HG02981 (cell line): ENCODE measurements around the gene NDE1.
"Not testable (repeated sequence)": the region's sequence is repeated elsewhere in the genome, so short reads cannot be mapped to it uniquely, and the experiment has no call there.

ENCODE experiments used
- ATAC-seq: cut with Tn5 transposase; IDR thresholded peaks from one replicate; pipeline ENCODE4 v1.9.1; 2021; ENCODE audit warnings: mild to moderate bottlenecking, moderate library complexity; ENCODE audit not compliant: unreplicated experiment

The NDE1 gene

GRCh38 chr16:15691046-15691445 lies 41.0 kb downstream of the NDE1 start:
- ATAC-seq, result no peak

DNA sequence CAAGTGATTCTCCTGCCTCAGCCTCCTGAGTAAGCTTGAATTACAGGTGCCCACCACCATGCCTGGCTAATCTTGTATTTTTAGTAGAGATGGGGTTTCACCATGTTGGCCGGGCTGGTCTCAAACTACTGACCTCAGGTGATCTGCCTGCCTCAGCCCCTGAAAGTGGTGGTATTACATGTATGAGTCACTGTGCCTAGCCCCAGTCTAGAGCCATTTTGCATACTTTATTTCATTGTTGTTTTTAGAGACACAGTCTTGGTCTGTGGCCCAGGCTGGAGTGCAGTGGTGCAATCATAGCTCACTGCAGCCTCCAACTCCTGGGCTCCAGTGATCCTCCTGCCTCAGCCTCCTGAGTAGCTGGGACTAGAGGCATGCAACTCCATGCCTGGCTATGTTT lies 42.5 kb downstream of the NDE1 start:
- not testable (repeated sequence) for ATAC-seq

GRCh38 chr16:15694499-15694898 lies 44.5 kb downstream of the NDE1 start:
- ATAC-seq, result no peak

DNA sequence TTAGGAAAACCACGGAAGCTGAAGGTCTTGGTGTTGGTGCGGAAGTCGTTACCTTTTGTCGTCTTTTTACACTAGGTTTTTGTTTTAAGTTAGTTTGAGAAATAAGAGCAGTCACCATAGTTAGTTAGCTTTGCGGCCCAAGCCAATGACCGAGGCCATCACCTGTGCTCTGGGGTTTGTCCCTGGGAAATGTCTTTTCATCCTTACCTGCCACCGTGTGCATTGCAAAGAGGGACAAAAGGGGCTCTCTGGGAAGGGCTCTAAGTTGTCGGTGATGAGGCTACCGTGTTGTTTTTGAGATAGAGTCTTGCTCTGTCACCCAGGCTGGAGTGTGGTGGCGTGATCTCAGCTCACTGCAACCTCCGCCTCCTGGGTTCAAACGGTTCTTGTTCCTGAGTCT lies 49.8 kb downstream of the NDE1 start:
- no peak for ATAC-seq

DNA sequence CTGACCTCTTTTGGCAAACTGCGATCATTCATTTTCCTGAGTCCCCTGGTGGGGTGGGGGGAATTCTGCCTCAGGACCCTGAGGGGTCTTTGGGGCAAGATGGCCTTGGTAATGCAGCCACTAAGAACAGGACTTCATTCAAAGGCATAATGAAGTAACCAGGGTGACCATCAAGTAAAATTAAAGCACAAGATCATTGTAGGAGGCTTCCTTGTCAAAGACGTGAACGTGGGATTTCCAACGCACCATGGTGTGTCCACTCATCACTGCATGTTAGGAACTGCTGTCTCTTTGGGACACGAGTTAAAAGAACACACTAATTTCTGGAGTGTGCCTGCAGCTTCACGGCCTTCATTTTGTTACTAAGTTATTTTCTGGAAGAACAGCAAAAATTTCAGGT lies 51.3 kb downstream of the NDE1 start:
- ATAC-seq, result no peak

DNA sequence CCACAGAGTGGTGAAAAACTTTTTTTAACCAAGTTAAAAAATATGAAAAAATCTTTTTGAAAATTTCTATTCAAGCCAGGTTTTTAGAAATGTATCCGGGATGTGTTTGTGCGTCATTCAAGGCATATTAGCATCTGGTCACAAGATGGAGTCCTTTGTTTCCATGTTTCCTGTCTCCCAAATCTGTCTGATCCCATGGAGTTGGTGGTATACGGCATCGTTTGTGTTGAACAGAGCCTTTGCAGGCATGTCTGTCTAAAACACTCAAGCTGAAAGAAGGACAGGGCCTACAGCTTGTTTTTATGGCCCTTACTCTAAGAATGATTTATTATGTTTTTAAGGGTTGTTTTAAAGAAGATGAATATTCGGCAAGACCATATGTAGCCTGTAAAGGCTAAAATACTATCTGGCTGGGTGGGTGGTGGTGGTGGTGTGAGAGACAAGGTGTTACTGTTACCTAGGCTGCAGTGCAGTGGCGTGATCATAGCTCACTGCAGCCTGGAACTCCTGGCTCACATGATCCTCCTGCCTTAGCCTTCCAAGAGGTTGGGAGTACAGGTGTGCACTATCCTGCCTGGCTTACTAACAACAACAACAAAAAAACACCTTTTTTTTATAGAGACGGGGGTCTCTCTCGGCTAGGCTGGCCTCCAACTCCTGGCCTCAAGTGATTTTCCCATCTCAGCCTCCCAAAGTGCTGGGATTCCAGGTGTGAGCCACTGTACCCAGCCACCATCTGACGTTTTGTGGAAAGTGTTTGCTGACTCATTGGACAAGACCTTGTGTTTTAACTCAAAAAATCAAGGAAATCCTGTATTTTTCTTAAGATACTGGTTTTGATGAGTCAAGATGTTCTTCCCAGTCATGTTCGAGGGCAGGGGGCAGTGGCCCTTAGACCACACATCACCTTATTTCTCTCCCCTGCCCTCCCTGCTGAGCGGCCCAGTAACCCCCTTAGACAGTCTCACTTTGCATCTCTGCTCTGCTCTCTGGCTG lies 52.2 kb downstream of the NDE1 start:
- no peak for ATAC-seq

DNA sequence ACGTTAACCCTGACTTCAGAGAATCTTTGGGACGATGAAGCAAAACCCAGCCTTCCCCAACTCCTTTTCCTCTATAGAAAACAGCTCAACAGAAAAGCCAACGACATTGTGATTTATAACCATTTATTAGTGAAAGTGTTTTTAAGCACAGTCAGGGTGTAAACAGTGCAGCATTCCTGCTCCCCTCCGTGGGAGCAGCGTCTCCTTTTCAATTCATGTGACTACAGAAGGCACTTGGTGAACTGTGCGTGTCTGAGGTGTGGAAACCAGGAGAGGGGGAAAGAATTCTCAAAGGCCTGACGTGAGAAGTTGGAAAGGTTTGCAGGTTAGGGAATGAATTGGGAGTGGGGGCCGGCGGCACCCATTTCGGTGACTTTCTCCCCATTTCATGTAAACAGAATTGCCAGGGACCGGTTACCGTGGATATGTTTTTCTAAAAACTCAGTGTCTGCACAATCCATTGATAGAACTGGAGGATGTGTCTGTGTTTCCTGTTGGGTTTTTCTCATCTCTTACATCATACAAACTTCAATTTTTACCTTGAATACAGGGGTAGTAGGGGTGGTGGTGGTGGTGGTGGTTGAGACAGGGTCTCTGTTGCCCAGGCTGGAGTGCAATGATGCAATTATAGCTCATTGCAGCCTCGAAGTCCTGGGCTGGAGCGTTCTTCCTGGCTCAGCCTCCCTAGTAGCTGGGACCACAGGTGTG lies 53.1 kb downstream of the NDE1 start:
- ATAC-seq, result no peak

DNA sequence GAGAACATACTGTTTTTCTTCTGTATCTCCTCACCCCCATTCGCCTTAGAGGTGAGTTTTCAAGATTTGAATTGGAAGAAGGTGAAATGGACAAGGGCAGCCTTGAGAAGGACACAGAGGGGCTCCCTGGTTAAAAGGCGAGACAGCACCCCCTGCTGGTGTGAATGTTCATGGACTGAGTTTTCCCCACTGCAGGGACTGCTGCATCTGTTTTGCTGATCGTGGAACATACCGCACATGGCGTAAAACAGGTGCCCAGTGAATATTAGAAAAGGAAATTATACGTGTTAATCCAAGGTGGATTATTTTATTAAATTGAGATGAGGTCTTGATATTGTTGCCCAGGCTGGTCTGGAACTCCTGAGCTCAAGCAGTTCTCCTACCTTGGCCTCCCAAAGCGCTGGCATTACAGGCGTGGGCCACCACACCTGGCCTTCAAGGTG lies 54.5 kb downstream of the NDE1 start:
- ATAC-seq, result no peak

DNA sequence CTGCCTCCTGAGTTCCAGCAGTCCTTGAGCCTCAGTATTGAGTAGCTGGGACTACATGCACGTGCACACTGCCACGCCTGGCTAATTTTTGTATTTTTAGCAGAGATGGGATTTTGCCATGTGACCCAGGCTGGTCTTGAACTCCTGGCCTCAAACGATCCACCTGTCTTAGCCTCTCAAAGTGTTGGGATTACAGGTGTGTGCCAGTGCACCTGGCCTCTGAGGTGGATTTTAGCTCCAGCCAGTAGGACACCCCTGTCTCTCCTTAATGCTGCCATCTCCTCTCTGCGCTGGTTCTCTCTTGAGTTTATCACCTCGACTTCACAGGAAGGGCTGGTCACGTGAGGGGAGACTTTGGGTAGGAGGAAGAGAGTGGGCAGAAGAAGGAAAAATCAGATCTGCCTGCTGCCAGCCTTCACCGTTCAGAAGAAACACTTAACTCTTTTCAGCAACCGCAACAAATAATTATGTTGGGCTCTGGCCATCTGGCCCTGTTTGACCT lies 55.1 kb downstream of the NDE1 start:
- no peak for ATAC-seq

GRCh38 chr16:15707332-15707731 lies 57.3 kb downstream of the NDE1 start:
- no peak for ATAC-seq

GRCh38 chr16:15708096-15708495 lies 58.1 kb downstream of the NDE1 start:
- no peak for ATAC-seq

GRCh38 chr16:15708997-15709396 lies 59.0 kb downstream of the NDE1 start:
- no peak for ATAC-seq

DNA sequence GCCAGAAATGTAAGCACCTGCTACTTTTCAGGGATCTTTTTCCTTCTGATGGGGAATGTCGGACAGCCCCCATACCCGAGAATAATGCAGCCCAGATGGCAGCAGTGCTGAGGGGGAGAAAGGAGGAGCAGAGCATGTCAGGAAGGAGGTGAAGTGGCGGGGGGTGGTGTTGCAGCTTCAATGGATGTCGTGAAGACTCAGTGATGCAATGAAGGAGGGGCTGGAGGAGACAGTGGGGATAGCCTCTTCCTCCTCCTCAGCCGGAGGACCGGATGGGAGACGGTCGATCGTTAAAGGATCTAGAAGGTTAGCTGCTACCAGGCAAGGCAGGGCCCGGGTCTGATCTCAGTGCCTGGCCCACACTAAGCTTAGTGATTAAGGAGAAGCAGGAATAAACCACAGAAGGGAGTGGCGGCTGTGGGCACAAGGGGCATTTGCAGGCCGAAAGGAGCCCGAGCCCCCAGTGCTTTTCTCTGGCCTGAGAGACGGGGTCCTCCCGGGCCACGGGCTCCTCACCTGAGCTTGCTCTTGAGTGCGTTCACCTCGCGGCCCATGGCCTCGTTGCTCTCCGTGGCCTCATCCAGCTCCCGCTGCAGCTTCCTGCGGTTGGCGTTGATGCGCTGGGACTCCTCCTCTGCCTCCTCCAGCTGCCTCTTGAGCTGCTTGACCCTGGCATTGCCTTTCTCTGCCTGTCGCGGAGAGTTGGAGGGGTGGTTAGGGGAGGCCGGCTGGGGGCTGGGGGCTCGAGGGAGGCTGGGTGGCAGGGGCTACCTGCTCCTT lies 64.5 kb downstream of the NDE1 start:
- ATAC-seq, result no peak

GRCh38 chr16:15715221-15715620 lies 65.2 kb downstream of the NDE1 start:
- no peak for ATAC-seq

DNA sequence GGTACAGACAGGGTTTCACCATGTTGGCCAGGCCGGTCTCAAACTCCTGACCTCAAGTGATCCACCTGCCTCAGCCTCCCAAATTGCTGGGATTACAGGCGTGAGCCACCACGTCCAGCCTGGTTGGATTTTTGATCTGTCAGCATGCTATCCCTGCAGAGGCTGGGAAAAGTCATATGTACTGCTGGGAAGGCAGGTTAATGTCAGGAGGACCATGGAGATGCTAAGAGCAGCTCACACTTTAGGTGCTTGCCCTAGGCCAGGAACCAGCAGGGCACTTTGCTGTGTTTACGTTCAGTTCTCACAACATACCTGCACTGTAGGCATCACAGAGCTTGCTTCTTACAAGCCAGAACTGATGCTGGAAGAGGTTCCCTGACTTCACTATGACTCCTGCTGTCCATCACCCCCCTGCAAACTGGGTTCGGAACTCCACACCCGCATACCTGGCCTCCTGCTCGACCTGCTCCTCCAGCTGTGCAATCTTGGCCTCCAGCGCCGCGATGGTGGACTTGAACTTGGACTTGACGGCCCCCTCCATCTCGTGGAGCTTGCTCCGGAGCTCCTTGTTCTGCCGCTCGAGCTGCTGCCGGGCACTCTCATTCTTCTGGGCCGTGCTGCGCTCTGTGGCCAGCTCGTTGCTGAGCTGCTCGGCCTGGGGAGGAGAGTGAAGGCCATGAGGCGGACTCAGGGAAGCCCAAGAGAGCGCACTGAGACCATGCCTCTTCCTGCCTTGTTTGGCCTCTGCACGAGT lies 66.8 kb downstream of the NDE1 start:
- ATAC-seq, result no peak

- ATAC-seq, result no peak
Measured at GRCh38 chr16:15721018-15721417, 71.0 kb downstream of the NDE1 start.

- ATAC-seq, result no peak
Measured at GRCh38 chr16:15723808-15724207, 73.8 kb downstream of the NDE1 start.

GRCh38 chr16:15725641-15726240 lies 75.7 kb downstream of the NDE1 start:
- ATAC-seq, result no peak

- no peak for ATAC-seq
Measured at GRCh38 chr16:15726715-15727114, 76.7 kb downstream of the NDE1 start.

DNA sequence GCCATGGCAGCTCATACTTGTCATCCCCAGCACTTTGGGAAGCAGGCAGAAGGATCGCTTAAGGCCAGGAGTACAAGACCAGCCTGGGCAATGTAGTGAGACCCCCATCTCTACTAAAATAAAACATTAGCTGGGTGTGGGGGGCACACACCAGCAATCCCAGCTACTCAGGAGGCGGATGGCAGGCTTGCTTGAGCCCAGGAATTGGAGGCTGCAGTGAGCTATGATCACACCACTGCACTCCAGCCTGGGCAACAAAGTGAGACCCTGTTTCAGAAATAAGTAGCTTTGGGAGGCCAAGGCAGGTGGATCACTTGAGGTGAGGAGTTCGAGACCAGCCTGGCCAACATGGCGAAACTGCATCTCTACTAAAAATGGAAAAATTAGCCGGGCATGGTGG lies 77.7 kb downstream of the NDE1 start:
- not testable (repeated sequence) for ATAC-seq
